Prostate gland (tissue), 2 donors: ENCODE data around the gene MAP4K1.

Source experiments
- POLR2A ChIP-seq: fragments of 450-650 bp; IDR thresholded peaks from one replicate; pipeline ENCODE4 v1.6.1; 2016; ENCODE audit warnings: antibody characterized with exemption, mild to moderate bottlenecking
- POLR2AphosphoS5 ChIP-seq: sonication (generic); formaldehyde crosslinking; IDR thresholded peaks from one replicate; pipeline ENCODE4 v1.6.1; 2017; ENCODE audit warnings: antibody characterized with exemption
- TF ChIP-seq, protein P1 (sequence below), 4 experiments: fragments of 200-600 bp in 2 of 4; fragments of 450-650 bp in 2 of 4; sonication (generic) in 2 of 4; IDR thresholded peaks; 1 replicate in 3 of 4; 2 replicates in 1 of 4; pipeline ENCODE4 v1.5.1; 2016 to 2019; ENCODE audit warnings: antibody characterized with exemption in 4 of 4, mild to moderate bottlenecking in 2 of 4, moderate library complexity in 2 of 4

DNA sequence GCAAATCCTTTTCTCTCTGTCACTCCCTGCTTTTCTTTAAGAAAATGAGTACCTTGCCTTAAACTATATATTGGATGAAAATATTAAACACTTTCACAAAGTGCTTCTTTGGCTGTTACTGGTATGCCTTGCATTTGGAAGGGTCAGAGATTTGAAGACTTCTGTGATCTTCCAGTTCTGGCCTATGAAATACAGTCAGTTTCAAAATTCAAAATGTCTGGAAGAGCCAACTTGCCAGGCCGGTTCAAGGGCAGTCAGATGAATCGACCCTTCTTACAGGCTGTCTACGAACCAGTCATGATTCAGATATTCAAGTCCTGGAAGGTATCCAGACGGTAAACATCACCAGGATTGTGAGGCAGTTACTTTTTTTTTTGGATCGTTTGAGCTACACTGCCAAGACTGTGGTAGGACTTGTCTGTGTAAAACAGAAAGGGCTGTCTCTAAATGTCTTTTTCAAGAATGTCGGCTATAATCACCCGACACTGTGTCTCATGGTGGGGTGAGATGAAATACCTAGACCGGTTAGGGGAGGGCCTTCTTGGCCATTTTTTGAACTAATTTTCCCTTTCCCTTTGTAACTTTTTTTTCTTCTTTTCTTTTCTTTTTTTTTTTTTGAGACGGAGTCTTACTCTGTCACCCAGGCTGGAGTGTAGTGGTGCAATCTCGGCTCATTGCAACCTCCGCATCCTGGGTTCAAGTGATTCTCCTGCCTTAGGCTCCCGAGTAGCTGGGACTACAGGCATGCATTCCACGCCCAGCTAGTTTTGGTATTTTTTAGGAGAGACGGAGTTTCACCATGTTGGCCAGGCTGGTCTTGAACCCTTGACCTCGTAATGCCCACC, 40.9 kb upstream of the MAP4K1 start:
- TF ChIP-seq, protein P1, sequence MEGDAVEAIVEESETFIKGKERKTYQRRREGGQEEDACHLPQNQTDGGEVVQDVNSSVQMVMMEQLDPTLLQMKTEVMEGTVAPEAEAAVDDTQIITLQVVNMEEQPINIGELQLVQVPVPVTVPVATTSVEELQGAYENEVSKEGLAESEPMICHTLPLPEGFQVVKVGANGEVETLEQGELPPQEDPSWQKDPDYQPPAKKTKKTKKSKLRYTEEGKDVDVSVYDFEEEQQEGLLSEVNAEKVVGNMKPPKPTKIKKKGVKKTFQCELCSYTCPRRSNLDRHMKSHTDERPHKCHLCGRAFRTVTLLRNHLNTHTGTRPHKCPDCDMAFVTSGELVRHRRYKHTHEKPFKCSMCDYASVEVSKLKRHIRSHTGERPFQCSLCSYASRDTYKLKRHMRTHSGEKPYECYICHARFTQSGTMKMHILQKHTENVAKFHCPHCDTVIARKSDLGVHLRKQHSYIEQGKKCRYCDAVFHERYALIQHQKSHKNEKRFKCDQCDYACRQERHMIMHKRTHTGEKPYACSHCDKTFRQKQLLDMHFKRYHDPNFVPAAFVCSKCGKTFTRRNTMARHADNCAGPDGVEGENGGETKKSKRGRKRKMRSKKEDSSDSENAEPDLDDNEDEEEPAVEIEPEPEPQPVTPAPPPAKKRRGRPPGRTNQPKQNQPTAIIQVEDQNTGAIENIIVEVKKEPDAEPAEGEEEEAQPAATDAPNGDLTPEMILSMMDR (IDR thresholded peaks at IDR 0.05), result no peak
- no peak for TF ChIP-seq POLR2A
- peak; percentile 99 for TF ChIP-seq POLR2AphosphoS5
